IPS-18a (cell line): ENCODE measurements around the gene CACNA1S.

Experiments used
- H3K27ac ChIP-seq: one replicate; pipeline ENCODE4 v1.5.1; 2013; ENCODE audit warnings: low read length
- H3K27me3 ChIP-seq: one replicate; pipeline ENCODE4 v1.6.1; 2013; ENCODE audit warnings: mild to moderate bottlenecking, low read length; ENCODE audit not compliant: control insufficient read depth, insufficient read depth
- H3K36me3 ChIP-seq: one replicate; pipeline ENCODE4 v1.6.1; 2013; ENCODE audit warnings: low read depth, low read length; ENCODE audit not compliant: control insufficient read depth
- H3K4me1 ChIP-seq: one replicate; pipeline ENCODE4 v1.6.1; 2013; ENCODE audit warnings: low read depth, low read length; ENCODE audit not compliant: control insufficient read depth
- H3K4me3 ChIP-seq: one replicate; pipeline ENCODE4 v1.5.1; 2013; ENCODE audit warnings: low read length
- H3K9ac ChIP-seq: one replicate; pipeline ENCODE4 v1.6.1; 2013; ENCODE audit warnings: mild to moderate bottlenecking, low read length, moderate library complexity
- H3K9me3 ChIP-seq: one replicate; pipeline ENCODE4 v1.6.1; 2013; ENCODE audit warnings: low read depth, low read length; ENCODE audit not compliant: control insufficient read depth

The CACNA1S gene

DNA sequence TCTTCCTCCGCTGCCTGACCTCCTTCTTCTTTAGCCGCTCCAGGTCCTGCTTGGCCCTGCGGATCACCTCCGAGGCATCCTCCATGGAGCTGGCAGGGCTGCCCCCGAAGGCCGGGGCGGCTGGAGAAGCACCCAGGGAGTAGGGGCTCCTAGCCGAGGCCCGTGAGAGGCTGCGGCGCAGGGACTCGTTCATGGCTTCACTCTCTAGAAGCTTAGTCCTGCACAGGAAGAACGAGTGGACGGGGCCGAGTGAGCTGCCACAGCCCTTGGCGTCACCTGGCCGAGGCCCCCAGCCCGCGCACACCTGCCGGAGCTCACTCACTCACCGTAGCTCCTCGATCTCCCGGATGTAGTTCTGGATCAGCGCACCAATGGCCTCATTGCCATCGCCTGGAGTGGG lies 111.8 kb downstream of the CACNA1S start:
- Histone ChIP-seq H3K9ac (no peak overlapping the region), H3K4me1 (no peaks in the 10 kb centered on the region), H3K36me3 (peaks cover 36% of the 10 kb centered on the region), H3K9me3 (no peaks in the 10 kb centered on the region), H3K4me3 (no peak overlapping the region), H3K27ac (no peak overlapping the region), H3K27me3 (no peaks in the 10 kb centered on the region)

DNA sequence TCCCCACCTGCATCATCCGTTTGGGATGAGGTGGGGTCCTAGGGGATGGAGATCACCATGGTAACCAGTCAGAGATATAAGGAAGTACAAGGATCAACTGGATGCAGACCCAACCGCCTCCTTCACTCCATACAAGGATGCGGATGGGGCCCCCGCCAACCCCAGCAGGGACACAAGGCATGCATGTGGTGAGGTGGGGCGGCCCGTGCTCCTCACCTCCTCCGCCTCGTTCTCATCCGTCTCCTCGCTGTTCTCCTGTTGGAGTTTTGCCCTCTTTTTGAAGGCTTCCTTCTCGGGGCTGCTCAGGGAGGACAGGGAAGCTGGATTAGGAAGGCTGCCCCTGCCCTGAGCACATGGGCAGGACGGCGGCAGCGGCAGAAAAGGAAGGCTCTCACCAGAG lies 112.6 kb downstream of the CACNA1S start:
- peaks cover 31% of the 10 kb centered on the region for H3K36me3 ChIP-seq
- no peaks in the 10 kb centered on the region for H3K27me3 ChIP-seq

DNA sequence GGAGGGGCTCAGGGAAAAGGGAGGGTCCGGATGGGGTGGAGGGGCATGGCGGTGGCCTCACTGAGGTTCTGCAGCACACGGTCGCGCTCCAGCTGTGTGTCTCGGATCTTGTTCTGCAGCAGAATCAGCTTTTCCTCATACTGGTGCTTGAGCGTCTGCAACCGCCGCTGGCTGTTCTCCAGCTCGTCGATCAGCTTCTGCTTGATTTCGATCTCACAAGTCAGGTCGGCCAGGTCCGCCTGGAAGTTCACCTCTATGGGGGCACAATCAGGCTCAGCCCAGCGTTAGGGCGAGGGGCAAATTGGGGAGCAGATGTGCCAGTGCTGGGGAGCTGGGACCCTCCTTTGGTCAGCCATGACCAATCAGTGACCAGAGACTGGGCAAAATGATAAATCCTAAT lies 113.9 kb downstream of the CACNA1S start:
- no peak overlapping the region for H3K27ac ChIP-seq
- H3K27me3 ChIP-seq, result no peaks in the 10 kb centered on the region
- no peak overlapping the region for H3K4me3 ChIP-seq
- no peaks in the 10 kb centered on the region for H3K4me1 ChIP-seq
- no peak overlapping the region for H3K9ac ChIP-seq
- H3K9me3 ChIP-seq, result no peaks in the 10 kb centered on the region
- H3K36me3 ChIP-seq, result peaks cover 22% of the 10 kb centered on the region

More for the DNA sequence above, 112.6 kb downstream of the CACNA1S start:
- H3K27ac ChIP-seq, result no peak overlapping the region
- no peaks in the 10 kb centered on the region for H3K4me1 ChIP-seq
- no peak overlapping the region for H3K4me3 ChIP-seq
- H3K9me3 ChIP-seq, result no peaks in the 10 kb centered on the region
- H3K9ac ChIP-seq, result no peak overlapping the region

DNA sequence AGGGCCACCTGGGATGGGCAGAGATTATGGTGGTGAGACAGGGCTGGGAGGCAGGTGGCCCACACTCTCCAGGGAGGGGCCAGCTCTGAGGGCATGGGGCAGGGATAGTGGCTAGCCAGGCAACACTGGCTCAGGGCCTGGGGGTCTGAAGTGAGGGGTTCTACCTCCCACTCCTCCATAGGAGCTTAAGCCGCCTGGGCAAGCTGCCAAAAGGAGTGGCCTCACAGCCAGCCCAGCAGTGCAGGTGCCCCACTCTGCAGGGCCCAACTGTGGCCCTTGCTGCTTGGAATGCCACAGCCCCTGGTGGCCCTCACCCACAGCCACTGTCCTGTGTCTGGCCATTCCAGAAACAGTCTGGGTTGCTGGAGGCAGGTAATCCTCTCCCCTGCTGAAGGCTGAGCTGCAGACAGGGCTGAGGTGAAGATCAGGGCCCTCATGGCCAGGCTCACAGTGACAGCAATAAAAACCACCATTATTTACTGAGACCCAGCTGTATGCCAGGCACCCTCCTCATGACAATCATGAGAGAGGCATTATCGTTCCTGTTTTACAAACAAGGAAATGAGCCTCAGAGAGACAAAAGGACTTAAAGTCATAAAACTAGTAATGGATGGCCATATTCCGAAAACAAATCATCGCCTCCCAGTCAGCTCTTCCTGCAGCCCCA lies 119.7 kb downstream of the CACNA1S start:
- H3K36me3 ChIP-seq, result peaks cover 36% of the 10 kb centered on the region

DNA sequence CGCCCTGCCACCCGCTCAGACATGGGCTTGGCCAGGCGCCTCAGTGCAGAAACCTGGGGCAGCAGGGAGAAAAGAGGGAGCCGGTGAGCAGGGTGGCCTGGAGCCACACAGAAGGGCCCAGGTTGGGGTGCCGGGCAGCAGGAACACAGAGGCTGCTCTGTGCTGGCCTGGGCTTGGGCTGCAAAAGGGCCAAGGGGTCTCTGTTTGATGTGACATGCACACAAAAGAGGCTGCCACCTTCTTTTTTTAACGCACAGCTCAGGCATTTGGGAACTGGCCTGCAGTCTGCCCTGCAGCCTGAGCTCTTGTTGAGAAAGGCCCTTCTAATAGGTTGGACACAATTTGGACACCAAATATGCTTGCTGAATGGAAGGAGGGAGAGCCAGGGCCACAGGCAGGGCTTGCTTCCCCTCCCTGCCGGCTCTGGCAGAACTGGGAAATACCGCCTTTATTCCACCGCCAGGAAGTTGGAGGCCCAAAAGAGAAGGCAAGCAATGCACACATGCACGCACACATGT lies 121.1 kb downstream of the CACNA1S start:
- peaks cover 40% of the 10 kb centered on the region for H3K36me3 ChIP-seq
- no peak overlapping the region for H3K27ac ChIP-seq
- no peaks in the 10 kb centered on the region for H3K9me3 ChIP-seq
- no peak overlapping the region for H3K4me3 ChIP-seq
- no peaks in the 10 kb centered on the region for H3K4me1 ChIP-seq
- no peak overlapping the region for H3K9ac ChIP-seq
- no peaks in the 10 kb centered on the region for H3K27me3 ChIP-seq

More for the DNA sequence above, 119.7 kb downstream of the CACNA1S start:
- Histone ChIP-seq H3K27ac (no peak overlapping the region), H3K9me3 (no peaks in the 10 kb centered on the region), H3K27me3 (no peaks in the 10 kb centered on the region), H3K4me1 (no peaks in the 10 kb centered on the region), H3K9ac (no peak overlapping the region), H3K4me3 (no peak overlapping the region)

DNA sequence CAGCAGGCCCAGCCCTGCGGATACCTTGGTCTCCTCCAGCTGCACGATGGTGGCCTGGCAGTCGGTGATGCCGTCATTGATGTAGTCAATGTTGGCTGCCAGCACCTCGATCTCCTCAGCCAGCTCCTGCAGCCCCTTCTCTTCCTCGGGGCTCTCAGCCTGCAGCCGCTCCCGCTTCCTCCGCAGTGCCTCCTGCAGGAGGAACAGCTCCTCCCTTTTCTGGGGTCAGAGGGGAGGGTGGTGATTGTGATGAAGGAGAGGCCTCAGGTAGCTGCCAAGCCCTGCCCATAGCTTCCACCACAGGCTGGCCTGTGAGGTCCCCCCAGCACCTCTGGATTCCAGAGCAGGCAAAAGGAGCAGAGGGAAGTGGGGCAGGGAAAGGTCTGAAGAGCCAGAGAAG lies 122.1 kb downstream of the CACNA1S start:
- H3K4me1 ChIP-seq, result no peaks in the 10 kb centered on the region
- H3K27me3 ChIP-seq, result no peaks in the 10 kb centered on the region
- no peaks in the 10 kb centered on the region for H3K9me3 ChIP-seq
- peaks cover 35% of the 10 kb centered on the region for H3K36me3 ChIP-seq
- H3K9ac ChIP-seq, result no peak overlapping the region
- no peak overlapping the region for H3K27ac ChIP-seq
- H3K4me3 ChIP-seq, result no peak overlapping the region
